NCI-H748 treated with DMSO at 0.1 percent for 48 hours (cell line): ENCODE measurements around the gene TGM1.
"Not testable (repeated sequence)": the region's sequence is repeated elsewhere in the genome, so short reads cannot be mapped to it uniquely, and the experiment has no call there.

Experiments used
- DNase-seq: peaks from one replicate; lab custom pipeline; 2025; lab: John Stamatoyannopoulos, UW

The TGM1 gene

GRCh38 chr14:24206260-24207103 lies 56.5 kb downstream of the TGM1 start:
- DNase-seq = no peak

GRCh38 chr14:24204163-24205146 lies 58.5 kb downstream of the TGM1 start:
- no peak for DNase-seq

- not testable (repeated sequence) for DNase-seq
Measured at GRCh38 chr14:24203249-24203886, 59.6 kb downstream of the TGM1 start.

GRCh38 chr14:24202538-24202937 lies 60.4 kb downstream of the TGM1 start:
- not testable (repeated sequence) for DNase-seq
